Kidney (tissue), 14 donors: ENCODE results near the gene FARP2. TPM values are rescaled to one million over a fixed set of nuclear protein-coding genes. Genes with fewer than 3 reads are reported as not detected.

Source experiments
- DNase-seq, 5 donors: peaks; one replicate each; pipeline ENCODE4 v3.0.0-alpha.2; 2013 to 2020
- FAIRE-seq: peaks from 2 replicates; lab custom pipeline; 2012; peaks lifted over from hg19 to GRCh38; lab: Jason Lieb, UNC
- H3K27ac ChIP-seq, 2 donors: one replicate each; pipeline ENCODE4 v1.7.0; 2013; ENCODE audit warnings: low read depth in 2 of 2, low read length in 2 of 2, inconsistent platforms in 1 of 2
- H3K27me3 ChIP-seq: one replicate; pipeline ENCODE4 v1.7.1; 2013; ENCODE audit warnings: low read length, inconsistent platforms; ENCODE audit not compliant: control insufficient read depth, insufficient read depth
- H3K36me3 ChIP-seq, 3 donors: one replicate each; pipeline versions ENCODE4 v1.7.0 to v1.7.1; 2013; ENCODE audit warnings: low read length in 3 of 3, control low read depth in 1 of 3, inconsistent platforms in 1 of 3; ENCODE audit not compliant: insufficient read depth in 3 of 3, control insufficient read depth in 2 of 3
- H3K4me1 ChIP-seq, 3 donors: one replicate each; pipeline versions ENCODE4 v1.7.0 to v1.7.1; 2013; ENCODE audit warnings: low read length in 3 of 3, inconsistent platforms in 1 of 3, low read depth in 1 of 3; ENCODE audit not compliant: control insufficient read depth in 2 of 3, insufficient read depth in 2 of 3
- H3K4me3 ChIP-seq, 3 donors: one replicate each; pipeline versions ENCODE4 v1.7.0 to v1.8.1; 2013; ENCODE audit warnings: low read length in 3 of 3, control low read depth in 1 of 3, inconsistent platforms in 1 of 3
- H3K9ac ChIP-seq, 3 donors: one replicate each; pipeline versions ENCODE4 v1.7.0 to v1.7.1; 2013; ENCODE audit warnings: low read length in 3 of 3, control low read depth in 1 of 3, inconsistent platforms in 1 of 3
- H3K9me3 ChIP-seq, 3 donors: one replicate each; pipeline versions ENCODE4 v1.7.0 to v1.7.1; 2013; ENCODE audit warnings: low read length in 3 of 3, control low read depth in 1 of 3, inconsistent platforms in 1 of 3; ENCODE audit not compliant: control insufficient read depth in 2 of 3, insufficient read depth in 1 of 3
- intact Hi-C: fragments of 100-400 bp; cut with DNase I; formaldehyde crosslinking; loops from one replicate; pipeline ENCODE4 v1.11.1; 2022
- microRNA-seq: library from miRNA; unstranded; fragments of <30 nt; microRNA quantifications from one replicate; pipeline ENCODE4 v1.2.0, GENCODE V29; 2020
- polyA plus RNA-seq: library from polyadenylated mRNA; stranded (reverse); fragments of 350-450 nt; fragmentation: Illumina TruSeq; extraction: RNeasy Lipid Tissue Mini Kit (QIAGEN cat#74804); gene quantifications from one replicate; pipeline ENCODE4 v1.2.3, GENCODE V29; 2014; ENCODE audit warnings: low read depth, low replicate concordance; ENCODE audit not compliant: insufficient read depth
- total RNA-seq: library from RNA; stranded (reverse); fragmentation: NEBNext Ultra II Directional; extraction: Animal tissue kit (Norgen Biotek cat#: 25700); gene quantifications from one replicate; pipeline ENCODE4 v1.2.1, GENCODE V29; 2021
- TF ChIP-seq, protein P1 (sequence below): IDR thresholded peaks from 3 replicates; pipeline ENCODE4 v1.5.1; 2012; ENCODE audit warnings: mild to moderate bottlenecking, moderate library complexity, borderline replicate concordance; ENCODE audit not compliant: insufficient read depth; ENCODE audit errors: extremely low read depth
- donor health status: control.
- donor health status: control.
- donor health status: control.
- donor health status: control.
- donor health status: control.
- donor health status: DM: yes; HTN: yes; CAD: no.
- donor health status: Normal renal cell carcinoma (clear cell type).

The FARP2 gene
- total and polyA plus RNA-seq, 2 donors from 2014 or later, result 20.3 to 50.5 TPM

DNA sequence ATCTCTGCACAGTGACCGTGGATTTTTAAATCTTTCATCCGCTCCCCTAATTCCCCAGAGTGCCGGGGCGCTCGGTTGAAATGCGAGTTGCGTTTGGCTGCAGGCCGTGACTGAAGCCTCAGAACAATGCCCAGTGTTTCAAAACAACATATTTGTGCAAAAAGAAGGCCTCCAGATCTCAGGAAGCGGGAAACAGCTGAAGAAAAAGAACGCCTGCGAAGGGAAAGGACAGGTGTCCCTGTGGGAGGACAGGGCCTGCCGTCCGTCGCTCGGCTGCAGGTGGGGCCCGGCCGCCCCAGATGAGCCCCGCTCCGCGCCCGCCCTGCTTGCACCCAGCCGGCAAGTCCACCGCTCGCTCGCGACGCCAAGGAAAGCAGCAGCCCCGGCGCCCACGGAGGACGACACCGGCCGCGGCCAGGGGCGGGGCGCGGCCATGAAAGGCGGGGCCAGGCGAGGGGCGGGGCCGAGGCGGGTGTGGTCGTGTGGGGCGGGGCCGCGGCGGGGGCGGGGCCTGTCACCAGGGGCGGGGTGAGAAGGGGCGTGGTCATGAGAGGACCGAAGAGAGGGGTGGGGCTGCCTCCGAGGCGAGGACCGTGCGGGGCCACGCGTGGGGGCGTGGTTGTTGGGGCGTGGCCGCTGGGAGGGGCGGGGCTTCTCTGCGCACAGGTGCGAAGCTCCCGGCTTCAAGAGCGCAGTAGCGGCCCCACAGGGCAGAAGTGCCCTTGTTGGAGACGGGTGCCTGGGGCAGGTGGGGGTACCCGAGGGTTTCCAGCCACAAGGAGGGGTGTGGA, 184.9 kb downstream of the FARP2 start:
- Histone ChIP-seq H3K27ac (no peak overlapping the region), H3K27me3 (peaks cover 2% of the 10 kb centered on the region), H3K36me3 (no peaks in the 10 kb centered on the region), H3K9ac (no peak overlapping the region), H3K9me3 (no peaks in the 10 kb centered on the region), H3K4me1 (peaks cover 0 to 3% (median 0%) of the 10 kb centered on the region in 3 donors), H3K4me3 (peak overlapping the region in 2 of 3 donors; percentile 32 to 40)
- TF ChIP-seq, protein P1, sequence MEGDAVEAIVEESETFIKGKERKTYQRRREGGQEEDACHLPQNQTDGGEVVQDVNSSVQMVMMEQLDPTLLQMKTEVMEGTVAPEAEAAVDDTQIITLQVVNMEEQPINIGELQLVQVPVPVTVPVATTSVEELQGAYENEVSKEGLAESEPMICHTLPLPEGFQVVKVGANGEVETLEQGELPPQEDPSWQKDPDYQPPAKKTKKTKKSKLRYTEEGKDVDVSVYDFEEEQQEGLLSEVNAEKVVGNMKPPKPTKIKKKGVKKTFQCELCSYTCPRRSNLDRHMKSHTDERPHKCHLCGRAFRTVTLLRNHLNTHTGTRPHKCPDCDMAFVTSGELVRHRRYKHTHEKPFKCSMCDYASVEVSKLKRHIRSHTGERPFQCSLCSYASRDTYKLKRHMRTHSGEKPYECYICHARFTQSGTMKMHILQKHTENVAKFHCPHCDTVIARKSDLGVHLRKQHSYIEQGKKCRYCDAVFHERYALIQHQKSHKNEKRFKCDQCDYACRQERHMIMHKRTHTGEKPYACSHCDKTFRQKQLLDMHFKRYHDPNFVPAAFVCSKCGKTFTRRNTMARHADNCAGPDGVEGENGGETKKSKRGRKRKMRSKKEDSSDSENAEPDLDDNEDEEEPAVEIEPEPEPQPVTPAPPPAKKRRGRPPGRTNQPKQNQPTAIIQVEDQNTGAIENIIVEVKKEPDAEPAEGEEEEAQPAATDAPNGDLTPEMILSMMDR, result no peak
- no peak for FAIRE-seq
- intact Hi-C loops, result no loop called here
- DNase-seq, result peak in 4 of 5 donors; percentile 60 to 87 (median 73)

DNA sequence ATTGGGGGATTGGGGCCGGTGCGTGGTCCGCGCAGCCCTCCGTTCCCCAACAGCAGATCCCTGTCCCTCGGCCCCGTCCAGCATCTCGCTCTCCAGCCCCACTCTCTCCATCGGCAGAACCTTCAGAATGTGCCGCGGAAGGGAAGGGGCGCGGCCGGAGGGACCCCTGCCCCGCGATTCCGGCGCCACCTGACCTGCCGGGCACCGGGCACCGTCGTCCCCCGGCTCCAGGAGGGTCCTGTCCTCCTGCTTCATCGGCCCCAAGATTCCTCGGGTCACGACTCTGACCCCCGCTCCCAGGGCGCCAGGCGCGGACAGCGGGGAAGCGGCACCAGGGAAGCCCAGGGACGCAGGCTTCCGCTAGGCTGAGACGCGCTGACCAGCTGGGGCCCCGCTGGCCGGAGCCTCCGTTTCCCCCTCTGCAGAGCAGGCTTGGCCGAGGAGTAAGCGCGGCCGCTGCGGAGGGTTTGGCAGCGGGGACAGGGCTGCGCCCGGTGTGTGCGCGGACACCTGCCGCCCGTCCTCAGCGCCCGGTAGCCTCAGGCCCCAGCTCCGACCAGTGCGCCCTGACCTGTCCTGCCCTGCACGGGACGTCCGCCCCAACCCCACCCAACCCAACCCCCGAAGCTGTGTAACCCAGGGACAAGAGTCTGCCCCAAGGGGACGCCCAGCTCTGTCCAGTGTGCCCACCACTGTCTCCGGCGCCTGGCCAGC, 185.6 kb downstream of the FARP2 start:
- Histone ChIP-seq H3K4me3 (no peak overlapping the region), H3K27ac (no peak overlapping the region), H3K36me3 (no peaks in the 10 kb centered on the region), H3K4me1 (peaks cover 0 to 7% (median 0%) of the 10 kb centered on the region in 3 donors), H3K27me3 (peaks cover 2% of the 10 kb centered on the region), H3K9me3 (no peaks in the 10 kb centered on the region), H3K9ac (no peak overlapping the region)
- TF ChIP-seq, protein P1, result no peak
- FAIRE-seq (no peak), DNase-seq (peak in 1 of 5 donors; percentile 21)
- intact Hi-C loops, result no loop called here

DNA sequence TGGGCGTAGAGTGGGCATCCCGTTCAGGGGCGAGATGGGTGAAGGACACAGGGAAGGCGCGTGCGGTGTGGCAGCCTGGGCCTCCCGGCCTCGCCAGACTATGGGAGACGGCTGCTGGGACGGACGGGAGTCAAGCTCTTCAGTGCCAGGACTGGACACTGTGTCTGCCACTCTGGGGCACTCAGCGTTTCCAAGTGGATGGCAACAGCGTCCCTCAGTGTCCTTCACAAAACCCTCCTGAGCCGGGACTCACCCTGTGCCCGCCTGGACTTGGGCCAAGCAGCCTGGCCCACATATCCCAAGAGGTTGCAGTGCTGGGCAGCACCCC, 186.2 kb downstream of the FARP2 start:
- DNase-seq (peak in 1 of 5 donors; percentile 57), FAIRE-seq (no peak)
- H3K9ac ChIP-seq, result no peak overlapping the region
- peaks cover 0 to 12% (median 3%) of the 10 kb centered on the region in 3 donors for H3K4me1 ChIP-seq
- TF ChIP-seq, protein P1, result no peak
- H3K9me3 ChIP-seq, result no peaks in the 10 kb centered on the region
- peaks cover 2% of the 10 kb centered on the region for H3K27me3 ChIP-seq
- no peak overlapping the region for H3K27ac ChIP-seq
- no peak overlapping the region for H3K4me3 ChIP-seq
- H3K36me3 ChIP-seq, result no peaks in the 10 kb centered on the region
- intact Hi-C loops, result no loop called here

Small RNA genes within 50 kb of the gene (microRNA-seq; reads per million reads assigned to microRNA genes)
- gene MIR3133, result not detected

Other genes starting within 250 kb of the FARP2 start
- gene PASK, start 206.8 kb upstream of the FARP2 start, total RNA-seq, result 26.0 TPM
- 3.1 TPM for gene PASK, start 206.8 kb upstream of the FARP2 start, polyA plus RNA-seq
- gene PPP1R7, start 205.8 kb upstream of the FARP2 start, total RNA-seq, result 64.6 TPM
- 94.9 TPM for gene PPP1R7, start 205.8 kb upstream of the FARP2 start, polyA plus RNA-seq
- gene ANO7, start 167.6 kb upstream of the FARP2 start, total RNA-seq, result 1.9 TPM
- 1.1 TPM for gene ANO7, start 167.6 kb upstream of the FARP2 start, polyA plus RNA-seq
- gene HDLBP, start 40.6 kb upstream of the FARP2 start, total RNA-seq, result 356 TPM
- 256 TPM for gene HDLBP, start 40.6 kb upstream of the FARP2 start, polyA plus RNA-seq
- 435 TPM for gene SEPTIN2, start 40.4 kb upstream of the FARP2 start, total RNA-seq
- 187 TPM for gene SEPTIN2, start 40.4 kb upstream of the FARP2 start, polyA plus RNA-seq
- gene STK25, start 152.3 kb downstream of the FARP2 start, total RNA-seq, result 151 TPM
- gene STK25, start 152.3 kb downstream of the FARP2 start, polyA plus RNA-seq, result 119 TPM
- 28.8 TPM for gene BOK, start 202.5 kb downstream of the FARP2 start, total RNA-seq
- gene BOK, start 202.5 kb downstream of the FARP2 start, polyA plus RNA-seq, result 22.9 TPM